HCT116 (cell line): ENCODE results near the gene PRRT1. TPM values are rescaled to one million over a fixed set of nuclear protein-coding genes. Genes with fewer than 3 reads are reported as not detected.

Source experiments
- ATAC-seq: fragments of 200-7000 bp; cut with Tn5 transposase; 2 replicates; pipeline ENCODE4 v1.9.1; 2020; ENCODE audit warnings: mild to moderate bottlenecking, moderate library complexity
- BruUV-seq: library from RNA; stranded (reverse); fragments of 400-500 nt; replicated peaks from 2 replicates; lab custom pipeline; 2021; lab: Mats Ljungman, UMichigan
- CTCF ChIA-PET: fragments of 300-600 bp; sonication (Branson Sonifier 250); formaldehyde crosslinking; loops from one replicate; lab custom pipeline; 2021; ENCODE audit warnings: antibody characterized with exemption; lab: Charles Lee
- POLR2A ChIA-PET: fragments of 300-600, 350-600 bp; sonication (Branson Sonifier 250); formaldehyde crosslinking; loops from one replicate; lab custom pipeline; 2021; ENCODE audit warnings: antibody characterized with exemption; lab: Charles Lee
- RAD21 ChIA-PET, 2 experiments: fragments of 300-600 bp; sonication (Branson Sonifier 250); formaldehyde crosslinking; loops; one replicate each; lab custom pipeline; 2023; ENCODE audit warnings: low total read pairs in 2 of 2; ENCODE audit not compliant: uncharacterized antibody in 2 of 2, unreplicated experiment in 2 of 2, low non-redundant PET in 1 of 2; lab: Charles Lee
- DNase-seq: peaks from one replicate; pipeline ENCODE4 v3.0.0-alpha.2; 2010; ENCODE audit warnings: low read depth, low spot score
- H2AFZ ChIP-seq: fragments of 200-600 bp; shearing (Covaris generic), sonication (generic); 2 replicates; pipeline ENCODE4 v1.6.1; 2017; ENCODE audit warnings: low read depth, mixed run types, mixed read lengths, antibody characterized with exemption, low read length; ENCODE audit not compliant: poor library complexity, severe bottlenecking
- H3K27ac ChIP-seq: 2 replicates; pipeline ENCODE4 v1.5.1; 2012; ENCODE audit warnings: low read depth, low read length
- H3K27me3 ChIP-seq: fragments of 200-600 bp; sonication (generic); 2 replicates; pipeline ENCODE4 v1.6.1; 2016; ENCODE audit warnings: mixed run types, low read length, mixed read lengths; ENCODE audit not compliant: insufficient read depth
- H3K36me3 ChIP-seq, 2 experiments: fragments of 200-500 bp in 1 of 2; fragments of 200-600 bp in 1 of 2; sonication (Bioruptor generic) in 1 of 2; sonication (generic) in 1 of 2; 2 replicates each; pipeline versions ENCODE4 v1.5.1 to v1.6.1; 2014 to 2016; ENCODE audit warnings: low read length in 2 of 2, inconsistent platforms in 1 of 2, mixed read lengths in 1 of 2, mixed run types in 1 of 2; ENCODE audit not compliant: insufficient read depth in 2 of 2, control insufficient read depth in 1 of 2
- H3K4me1 ChIP-seq, 2 experiments: fragments of 200-600 bp in 1 of 2; sonication (generic) in 1 of 2; 2 replicates each; pipeline versions ENCODE4 v1.5.1 to v1.6.1; 2012 to 2017; ENCODE audit warnings: low read length in 2 of 2, inconsistent platforms in 1 of 2, mild to moderate bottlenecking in 1 of 2, mixed read lengths in 1 of 2, mixed run types in 1 of 2, moderate library complexity in 1 of 2; ENCODE audit not compliant: insufficient read depth in 2 of 2, control insufficient read depth in 1 of 2
- H3K4me2 ChIP-seq: fragments of 200-600 bp; sonication (generic); 2 replicates; pipeline ENCODE4 v1.6.1; 2017; ENCODE audit warnings: mixed run types, low read length, mixed read lengths
- H3K4me3 ChIP-seq, 2 experiments: fragments of 200-600 bp in 1 of 2; sonication (generic) in 1 of 2; replicated peaks in 1 of 2; 2 replicates each; pipeline ENCODE4 v1.5.1; 2011 to 2016; ENCODE audit warnings: low read length in 2 of 2, control low read depth in 1 of 2, low read depth in 1 of 2, mild to moderate bottlenecking in 1 of 2, mixed read lengths in 1 of 2, mixed run types in 1 of 2
- H3K79me2 ChIP-seq: fragments of 200-600 bp; sonication (generic); 2 replicates; pipeline ENCODE4 v1.6.1; 2017; ENCODE audit warnings: mild to moderate bottlenecking, mixed run types, low read length, moderate library complexity, mixed read lengths; ENCODE audit not compliant: insufficient read depth
- H3K9ac ChIP-seq: fragments of 200-600 bp; sonication (generic); 2 replicates; pipeline ENCODE4 v1.6.1; 2016; ENCODE audit warnings: low read length, mixed read lengths
- H3K9me2 ChIP-seq: fragments of 200-600 bp; sonication (generic), shearing (Covaris generic); 2 replicates; pipeline ENCODE4 v1.6.1; 2017; ENCODE audit warnings: mixed run types, mild to moderate bottlenecking, moderate library complexity; ENCODE audit not compliant: insufficient read depth
- H3K9me3 ChIP-seq, 2 experiments: fragments of 200-500 bp in 1 of 2; fragments of 200-600 bp in 1 of 2; sonication (Bioruptor generic) in 1 of 2; sonication (generic) in 1 of 2; 2 replicates each; pipeline ENCODE4 v1.6.1; 2014 to 2017; ENCODE audit warnings: low read length in 2 of 2, mixed read lengths in 2 of 2, inconsistent platforms in 1 of 2, low read depth in 1 of 2, mild to moderate bottlenecking in 1 of 2, mixed run types in 1 of 2, moderate library complexity in 1 of 2; ENCODE audit not compliant: control insufficient read depth in 1 of 2, insufficient read depth in 1 of 2
- H4K20me1 ChIP-seq: fragments of 200-600 bp; sonication (generic), shearing (Covaris generic); 2 replicates; pipeline ENCODE4 v1.6.1; 2017; ENCODE audit warnings: mixed run types, mild to moderate bottlenecking, moderate library complexity; ENCODE audit not compliant: insufficient read depth
- ATF3 ChIP-seq: IDR thresholded peaks from 2 replicates; pipeline ENCODE4 v1.6.1; 2012
- EGR1 ChIP-seq: IDR thresholded peaks from 2 replicates; pipeline ENCODE4 v1.6.1; 2012; ENCODE audit warnings: low read depth
- ELF1 ChIP-seq: IDR thresholded peaks from 2 replicates; pipeline ENCODE4 v1.6.1; 2012; ENCODE audit warnings: low read depth, borderline replicate concordance
- JUND ChIP-seq: IDR thresholded peaks from 2 replicates; pipeline ENCODE4 v1.6.1; 2012
- MAX ChIP-seq: IDR thresholded peaks from 2 replicates; pipeline ENCODE4 v1.6.1; 2012
- POLR2A ChIP-seq: IDR thresholded peaks from 2 replicates; pipeline ENCODE4 v1.7.0; 2011; ENCODE audit warnings: borderline replicate concordance; ENCODE audit not compliant: insufficient read depth, insufficient read length; ENCODE audit errors: extremely low read depth
- POLR2AphosphoS5 ChIP-seq: IDR thresholded peaks from 2 replicates; pipeline ENCODE4 v1.6.1; 2011; ENCODE audit warnings: mild to moderate bottlenecking, low read depth, low read length, moderate library complexity
- RAD21 ChIP-seq: IDR thresholded peaks from 2 replicates; pipeline ENCODE4 v1.6.1; 2012; ENCODE audit warnings: low read depth, mild to moderate bottlenecking
- REST ChIP-seq: IDR thresholded peaks from 2 replicates; pipeline ENCODE4 v1.6.1; 2012; ENCODE audit warnings: low read depth
- SIN3A ChIP-seq: IDR thresholded peaks from 2 replicates; pipeline ENCODE4 v1.6.1; 2012; ENCODE audit warnings: low read depth
- TCF7L2 ChIP-seq: IDR thresholded peaks from 2 replicates; pipeline ENCODE4 v1.7.0; 2011; ENCODE audit warnings: borderline replicate concordance, inconsistent platforms; ENCODE audit not compliant: insufficient read depth, insufficient read length; ENCODE audit errors: extremely low read depth
- ZBTB33 ChIP-seq: IDR thresholded peaks from 2 replicates; pipeline ENCODE4 v1.6.1; 2011; ENCODE audit warnings: mild to moderate bottlenecking, low read length, moderate library complexity; ENCODE audit not compliant: insufficient replicate concordance; ENCODE audit errors: extremely low read depth
- ZFX ChIP-seq: fragments of 450-650 bp; IDR thresholded peaks from 2 replicates; pipeline ENCODE4 v1.6.1; 2017
- ZNF274 ChIP-seq: fragments of 200-500 bp; sonication (Bioruptor generic); IDR thresholded peaks from 2 replicates; pipeline ENCODE4 v1.6.1; 2014; ENCODE audit warnings: mild to moderate bottlenecking, low read depth, low read length, inconsistent platforms
- intact Hi-C: fragments of 100-400 bp; cut with micrococcal nuclease; formaldehyde crosslinking; loops from 2 replicates; pipeline ENCODE4 v1.10.0; 2022
- total RNA-seq: library from RNA; stranded (reverse); gene quantifications from one replicate; pipeline ENCODE4 v1.2.1, GENCODE V29; 2021; ENCODE audit not compliant: unreplicated experiment

The PRRT1 gene
- total RNA-seq, 1 experiment from 2014 or later: 6.1 TPM

GRCh38 chr6:32190911-32191677, 39.4 kb upstream of the PRRT1 start (continued):
- TF ChIP-seq REST: no peak
- TF ChIP-seq RAD21: no peak

- Histone ChIP-seq H2AFZ (no peak within 1 kb of the TSS), H3K9me2 (no peaks in the 10 kb centered on the region), H4K20me1 (no peaks in the 10 kb centered on the region), H3K4me3 (peak within 1 kb of the TSS; percentile 80 to 84), H3K36me3 (peaks cover 0 to 3% of the 10 kb centered on the region in 2 experiments; a peak in 2 of 4 replicates), H3K9me3 (no peaks in the 10 kb centered on the region), H3K27ac (peak within 1 kb of the TSS; percentile 81), H3K4me2 (peak within 1 kb of the TSS; percentile 81), H3K79me2 (peaks cover 13% of the 10 kb centered on the region), H3K27me3 (no peaks in the 10 kb centered on the region), H3K9ac (peak within 1 kb of the TSS; percentile 87), H3K4me1 (peaks cover 22 to 63% of the 10 kb centered on the region in 2 experiments)
- DNase-seq: peak; percentile 66
- ChIA-PET POLR2A (interaction anchor here (0.6 to 1.7 kb wide), 5 partner anchors 8 to 1257 kb away, joined by 3 to 4 read pairs (median 3); partner anchors contain the start of gene ATF6B), CTCF (interaction anchor here (1.3 to 1.5 kb wide), 2 partner anchors 13 to 71 kb away, joined by 4 to 10 read pairs; no protein-coding TSS in a partner anchor), RAD21 (no interaction called here)
- peak; percentile 69 for ATAC-seq
- intact Hi-C loops: no loop called here
- TF ChIP-seq EGR1 (no peak), MAX (no peak), RAD21 (no peak), JUND (no peak), ZBTB33 (no peak), SIN3A (no peak), TCF7L2 (peak; percentile 7), ZFX (no peak; the same call in 1 of the 2 replicates), ATF3 (no peak), ZNF274 (no peak), ELF1 (no peak), POLR2A (peak; percentile 43), POLR2AphosphoS5 (peak; percentile 91)
- BruUV-seq: TSS peak; percentile 98
Measured at GRCh38 chr6:32190054-32190851, 38.5 kb upstream of the PRRT1 start, which contains the start of gene PBX2. Gene PBX2 (minus strand): TSS chr6:32190202. CDS start chr6:32189915, 287 bp downstream.
